Choroid plexus epithelial cell (primary cell): ENCODE data around the gene GPR15LG.
A peak's percentile ranks its signal among the peaks of the same experiment; 100 is the strongest.

ENCODE experiments used
- DNase-seq: peaks from one replicate; pipeline ENCODE4 v3.0.0-alpha.2; 2010; ENCODE audit warnings: low read depth
- H3K4me3 ChIP-seq: 2 replicates; pipeline ENCODE4 v1.5.1; 2011; ENCODE audit warnings: low read depth, mild to moderate bottlenecking, control low read depth, low read length, moderate library complexity
- TF ChIP-seq, protein P1 (sequence below): conservative IDR thresholded peaks from 2 replicates; pipeline ENCODE4 v1.5.1; 2011; ENCODE audit warnings: low read depth, mild to moderate bottlenecking, control low read depth, inconsistent platforms, low read length, moderate library complexity

Gene GPR15LG

DNA sequence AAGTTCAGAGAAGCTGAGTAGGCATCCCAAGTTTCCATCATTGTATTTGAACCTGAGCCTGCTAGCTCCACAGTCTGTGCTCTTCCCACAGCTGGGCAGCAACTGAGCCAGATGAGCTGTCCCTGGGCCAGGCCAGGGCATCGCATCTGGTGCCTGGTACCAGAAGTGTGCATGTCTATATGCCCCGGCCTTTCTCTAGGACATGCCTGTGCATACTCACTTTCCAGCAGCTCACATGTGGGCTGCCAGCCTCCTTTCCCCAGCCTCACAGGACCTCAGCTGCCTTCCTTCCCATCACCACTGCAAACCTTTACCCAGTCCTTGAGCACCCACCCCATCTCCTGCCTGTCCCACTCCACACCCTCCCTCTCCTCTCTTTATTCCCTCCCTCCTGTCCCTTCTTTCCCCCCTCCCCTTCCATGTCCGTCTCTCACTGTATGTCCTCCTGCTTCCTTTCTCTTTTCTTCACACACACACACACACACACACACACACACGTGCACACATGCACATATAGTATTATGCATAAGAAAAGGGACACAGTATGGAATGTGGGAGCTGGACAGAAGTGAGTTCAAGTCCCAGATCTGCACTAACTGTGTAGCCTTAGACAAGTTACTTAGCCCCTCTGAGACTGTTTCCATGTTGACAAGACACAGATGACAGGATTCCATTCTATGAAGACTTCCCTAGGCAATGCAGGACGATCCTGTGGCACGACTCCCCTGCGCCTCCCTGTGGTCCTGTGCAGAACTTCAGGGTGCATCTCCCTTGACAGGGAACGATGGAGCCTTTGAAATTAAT, 31.6 kb downstream of the GPR15LG start:
- DNase-seq: peak; percentile 75
- TF ChIP-seq, protein P1, sequence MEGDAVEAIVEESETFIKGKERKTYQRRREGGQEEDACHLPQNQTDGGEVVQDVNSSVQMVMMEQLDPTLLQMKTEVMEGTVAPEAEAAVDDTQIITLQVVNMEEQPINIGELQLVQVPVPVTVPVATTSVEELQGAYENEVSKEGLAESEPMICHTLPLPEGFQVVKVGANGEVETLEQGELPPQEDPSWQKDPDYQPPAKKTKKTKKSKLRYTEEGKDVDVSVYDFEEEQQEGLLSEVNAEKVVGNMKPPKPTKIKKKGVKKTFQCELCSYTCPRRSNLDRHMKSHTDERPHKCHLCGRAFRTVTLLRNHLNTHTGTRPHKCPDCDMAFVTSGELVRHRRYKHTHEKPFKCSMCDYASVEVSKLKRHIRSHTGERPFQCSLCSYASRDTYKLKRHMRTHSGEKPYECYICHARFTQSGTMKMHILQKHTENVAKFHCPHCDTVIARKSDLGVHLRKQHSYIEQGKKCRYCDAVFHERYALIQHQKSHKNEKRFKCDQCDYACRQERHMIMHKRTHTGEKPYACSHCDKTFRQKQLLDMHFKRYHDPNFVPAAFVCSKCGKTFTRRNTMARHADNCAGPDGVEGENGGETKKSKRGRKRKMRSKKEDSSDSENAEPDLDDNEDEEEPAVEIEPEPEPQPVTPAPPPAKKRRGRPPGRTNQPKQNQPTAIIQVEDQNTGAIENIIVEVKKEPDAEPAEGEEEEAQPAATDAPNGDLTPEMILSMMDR: peak; percentile 90
- H3K4me3 ChIP-seq: no peak overlapping the region

DNA sequence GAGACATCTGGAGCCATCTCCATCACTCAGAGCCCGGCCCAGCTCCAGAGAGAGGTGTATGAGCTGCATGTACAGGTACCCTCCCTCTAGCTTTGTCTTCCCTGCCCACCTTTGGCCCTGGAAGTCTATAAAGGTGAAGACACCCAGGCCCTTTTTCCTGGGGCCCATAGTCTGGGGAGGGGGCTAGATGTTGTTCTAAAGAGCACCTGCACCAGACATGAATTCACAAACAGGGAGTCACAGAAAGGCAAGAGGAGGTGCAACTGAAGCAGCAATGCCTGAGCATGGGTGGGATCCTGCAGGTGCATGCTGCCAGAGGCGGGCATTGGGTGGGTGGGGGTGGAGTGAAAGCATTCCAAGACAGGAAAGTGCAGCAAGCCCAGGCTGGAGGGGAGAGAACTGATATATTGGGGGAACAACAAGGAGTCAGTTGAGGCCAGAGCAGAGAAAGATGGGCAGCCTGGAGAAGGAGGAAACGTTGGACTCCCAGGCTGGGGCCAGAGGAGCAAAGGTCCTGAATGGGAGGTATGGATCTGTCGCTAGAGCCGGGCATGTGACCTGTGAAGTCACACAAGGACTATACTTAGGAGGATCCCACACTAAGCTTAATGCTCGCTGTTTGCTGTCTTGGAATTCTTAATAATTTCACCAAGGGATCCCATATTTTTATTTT, 32.4 kb downstream of the GPR15LG start:
- TF ChIP-seq, protein P1: no peak
- DNase-seq: no peak
- H3K4me3 ChIP-seq: no peak overlapping the region

DNA sequence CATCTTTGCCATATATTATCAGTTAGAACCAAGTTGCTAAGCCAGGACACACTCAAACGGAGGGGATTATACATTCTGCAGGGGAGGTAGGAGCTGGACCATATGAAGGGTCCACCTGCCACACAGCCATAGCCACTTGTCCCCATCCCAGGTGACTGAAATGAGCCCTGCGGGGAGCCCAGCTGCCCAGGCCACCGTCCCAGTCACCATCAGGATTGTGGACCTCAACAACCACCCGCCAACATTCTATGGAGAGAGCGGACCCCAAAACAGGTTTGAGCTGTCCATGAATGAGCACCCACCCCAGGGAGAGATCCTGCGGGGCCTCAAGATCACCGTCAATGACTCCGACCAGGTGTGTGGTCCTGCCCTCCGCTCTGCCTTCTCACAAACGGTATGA, 34.4 kb downstream of the GPR15LG start:
- TF ChIP-seq, protein P1: no peak
- no peak for DNase-seq
- no peak overlapping the region for H3K4me3 ChIP-seq

DNA sequence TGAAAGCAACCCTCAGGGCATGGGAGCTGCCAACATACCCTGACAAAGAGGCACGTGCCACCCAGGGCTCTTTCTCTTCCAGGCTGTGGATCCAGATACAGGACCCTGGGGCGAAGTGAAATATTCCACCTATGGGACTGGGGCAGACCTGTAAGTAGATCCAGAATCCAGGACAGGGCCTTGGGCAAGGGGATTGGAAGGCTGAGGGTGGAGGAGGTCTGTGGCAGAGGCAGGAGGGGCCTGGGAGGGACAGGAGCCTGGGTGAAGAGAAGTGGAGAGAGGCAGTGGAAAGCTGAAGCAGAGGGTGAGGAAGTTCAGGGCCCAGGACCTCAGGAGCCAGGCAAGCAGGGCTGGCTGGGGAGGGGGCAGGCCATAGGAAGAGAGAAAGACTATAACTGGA, 38.0 kb downstream of the GPR15LG start:
- H3K4me3 ChIP-seq: no peak overlapping the region
- TF ChIP-seq, protein P1: no peak
- DNase-seq: no peak

DNA sequence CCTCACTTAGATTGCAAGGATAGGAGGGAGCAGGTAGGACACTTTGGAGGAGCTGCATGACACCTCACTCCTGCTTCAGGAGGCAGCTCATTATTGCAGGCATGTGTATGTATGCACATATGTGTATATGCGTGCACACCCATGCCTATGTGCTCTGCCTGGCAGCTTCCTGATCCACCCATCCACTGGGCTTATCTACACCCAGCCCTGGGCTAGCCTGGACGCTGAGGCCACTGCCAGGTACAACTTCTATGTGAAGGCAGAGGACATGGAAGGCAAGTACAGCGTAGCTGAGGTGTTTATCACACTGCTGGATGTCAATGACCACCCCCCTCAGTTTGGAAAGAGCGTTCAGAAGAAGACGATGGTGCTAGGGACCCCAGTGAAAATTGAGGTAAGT, 38.4 kb downstream of the GPR15LG start:
- no peak overlapping the region for H3K4me3 ChIP-seq
- DNase-seq: no peak
- TF ChIP-seq, protein P1: no peak

DNA sequence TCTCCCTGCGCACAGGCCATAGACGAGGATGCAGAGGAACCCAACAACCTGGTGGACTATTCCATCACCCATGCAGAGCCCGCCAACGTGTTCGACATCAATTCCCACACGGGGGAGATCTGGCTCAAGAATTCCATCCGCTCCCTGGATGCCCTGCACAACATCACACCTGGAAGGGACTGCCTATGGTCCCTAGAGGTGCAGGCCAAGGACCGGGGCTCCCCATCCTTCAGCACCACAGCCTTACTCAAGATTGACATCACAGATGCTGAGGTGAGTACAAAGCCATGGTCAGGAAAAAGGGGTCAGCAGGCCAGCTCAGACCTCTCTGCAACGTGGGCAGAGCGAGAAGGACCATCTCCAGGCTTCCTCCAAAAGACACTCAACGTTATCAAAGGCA, 39.5 kb downstream of the GPR15LG start:
- TF ChIP-seq, protein P1: no peak
- DNase-seq: no peak
- no peak overlapping the region for H3K4me3 ChIP-seq
